GM23338 (cell line): ENCODE results near the gene CSTF2T. TPM values are rescaled to one million over a fixed set of nuclear protein-coding genes. Genes with fewer than 3 reads are reported as not detected.

ENCODE experiments used
- ATAC-seq: fragments of 200-7000 bp; cut with Tn5 transposase; 3 replicates; pipeline ENCODE4 v1.9.1; 2020
- DNase-seq: peaks from one replicate; pipeline ENCODE4 v3.0.0-alpha.2; 2015; ENCODE audit warnings: low spot score
- H2AFZ ChIP-seq: fragments of 200-600 bp; sonication (generic); 2 replicates; pipeline ENCODE4 v1.8.0; 2016; ENCODE audit warnings: antibody characterized with exemption, mild to moderate bottlenecking, moderate library complexity
- H3F3A ChIP-seq: fragments of 200-600 bp; sonication (generic); replicated peaks from 2 replicates; pipeline ENCODE4 v1.8.0; 2017; ENCODE audit warnings: antibody characterized with exemption, mixed run types, low read depth
- H3K27ac ChIP-seq: fragments of 200-600 bp; sonication (generic); 2 replicates; pipeline ENCODE4 v1.6.1; 2016; ENCODE audit warnings: low read depth
- H3K27me3 ChIP-seq: fragments of 200-600 bp; sonication (generic); 2 replicates; pipeline ENCODE4 v1.8.0; 2016; ENCODE audit warnings: mild to moderate bottlenecking, mixed run types, moderate library complexity; ENCODE audit not compliant: insufficient read depth
- H3K36me3 ChIP-seq: fragments of 200-600 bp; sonication (generic); 2 replicates; pipeline ENCODE4 v1.8.0; 2016; ENCODE audit warnings: mild to moderate bottlenecking; ENCODE audit not compliant: insufficient read depth
- H3K4me1 ChIP-seq: fragments of 200-600 bp; sonication (generic); 2 replicates; pipeline ENCODE4 v1.8.0; 2016; ENCODE audit warnings: mild to moderate bottlenecking, moderate library complexity; ENCODE audit not compliant: insufficient read depth
- H3K4me2 ChIP-seq: fragments of 200-600 bp; sonication (generic); 2 replicates; pipeline ENCODE4 v1.7.1; 2017; ENCODE audit warnings: mixed run types
- H3K4me3 ChIP-seq: fragments of 200-600 bp; sonication (generic); 2 replicates; pipeline ENCODE4 v1.6.1; 2016; ENCODE audit warnings: mixed run types
- H3K79me2 ChIP-seq: fragments of 200-600 bp; sonication (generic); replicated peaks from 2 replicates; pipeline ENCODE4 v1.8.0; 2017; ENCODE audit warnings: mild to moderate bottlenecking; ENCODE audit not compliant: insufficient read depth
- H3K9me2 ChIP-seq: fragments of 200-600 bp; sonication (generic); 2 replicates; pipeline ENCODE4 v1.8.0; 2017; ENCODE audit not compliant: insufficient read depth
- H4K20me1 ChIP-seq: fragments of 200-600 bp; sonication (generic); replicated peaks from 2 replicates; pipeline ENCODE4 v1.8.0; 2017; ENCODE audit warnings: mild to moderate bottlenecking; ENCODE audit not compliant: insufficient read depth
- H3K27ac Mint-ChIP-seq: 2 replicates; pipeline ENCODE4 v1.8.0; 2020; ENCODE audit warnings: inconsistent platforms, mild to moderate bottlenecking, moderate library complexity, mixed read lengths
- H3K27me3 Mint-ChIP-seq: 3 replicates; pipeline ENCODE4 v1.8.0; 2022; ENCODE audit warnings: low read depth, mild to moderate bottlenecking, moderate library complexity, mixed read lengths, inconsistent platforms; ENCODE audit not compliant: insufficient read depth, poor library complexity
- H3K36me3 Mint-ChIP-seq: 3 replicates; pipeline ENCODE4 v1.8.0; 2021; ENCODE audit warnings: low read depth, mild to moderate bottlenecking, inconsistent platforms, moderate library complexity, mixed read lengths
- H3K4me1 Mint-ChIP-seq: 3 replicates; pipeline ENCODE4 v1.8.0; 2020; ENCODE audit warnings: mild to moderate bottlenecking, inconsistent platforms, mixed read lengths
- H3K4me3 Mint-ChIP-seq: 3 replicates; pipeline ENCODE4 v1.8.0; 2021; ENCODE audit warnings: moderate library complexity, mild to moderate bottlenecking, inconsistent platforms, mixed read lengths
- H3K9me3 Mint-ChIP-seq: 3 replicates; pipeline ENCODE4 v1.8.0; 2020; ENCODE audit warnings: moderate library complexity, mild to moderate bottlenecking, inconsistent platforms, mixed read lengths
- EZH2phosphoT487 ChIP-seq: fragments of 200-600 bp; sonication (generic); IDR thresholded peaks from one replicate; pipeline ENCODE4 v1.8.1; 2018; ENCODE audit warnings: antibody characterized with exemption; ENCODE audit not compliant: unreplicated experiment
- JUNB ChIP-seq: IDR thresholded peaks from one replicate; pipeline ENCODE4 v1.6.1; 2016; ENCODE audit warnings: antibody characterized with exemption; ENCODE audit not compliant: unreplicated experiment
- NANOG ChIP-seq: IDR thresholded peaks from 2 replicates; pipeline ENCODE4 v1.6.1; 2016; ENCODE audit warnings: antibody characterized with exemption, borderline replicate concordance
- POLR2AphosphoS5 ChIP-seq: IDR thresholded peaks from 2 replicates; pipeline ENCODE4 v1.6.1; 2016; ENCODE audit warnings: antibody characterized with exemption, low read depth
- ZNF114 ChIP-seq: fragments of 250-450 bp; sonication (Bioruptor Pico); IDR thresholded peaks from 2 replicates; pipeline ENCODE4 v1.5.0; 2020; ENCODE audit warnings: mild to moderate bottlenecking, moderate library complexity
- ZNF331 ChIP-seq: fragments of 250-450 bp; sonication (Bioruptor Pico); IDR thresholded peaks from 2 replicates; pipeline ENCODE4 v1.5.0; 2020; ENCODE audit warnings: low read depth, mild to moderate bottlenecking, moderate library complexity
- polyA plus RNA-seq: library from polyadenylated mRNA; unstranded; fragments of >200 nt; fragmentation: Nextera tagmentation; extraction: Ambion mirVana; gene quantifications from 2 replicates; pipeline ENCODE4 v1.2.1, GENCODE V29; 2016
- total RNA-seq: library from RNA; depleted of rRNA; stranded (reverse); fragments of >200 nt; shearing (Covaris generic); gene quantifications from 2 replicates; pipeline ENCODE4 v1.2.3, GENCODE V29; 2014
- TF ChIP-seq, protein P1 (sequence below), 2 experiments: fragments of 200-600 bp in 1 of 2; sonication (generic) in 1 of 2; conservative IDR thresholded peaks; 2 replicates each; pipeline versions ENCODE4 v1.5.1 to v1.6.1; 2016 to 2017; ENCODE audit warnings: antibody characterized with exemption in 2 of 2, low read depth in 2 of 2, mild to moderate bottlenecking in 2 of 2, moderate library complexity in 1 of 2
- TF ChIP-seq, protein P2 (sequence below): fragments of 250-450 bp; sonication (Bioruptor Pico); IDR thresholded peaks from 2 replicates; pipeline ENCODE4 v1.5.0; 2020; ENCODE audit warnings: mild to moderate bottlenecking, moderate library complexity

Gene CSTF2T
- total and polyA plus RNA-seq, 2 experiments from 2014 or later, result 9.8 to 31.9 TPM

DNA sequence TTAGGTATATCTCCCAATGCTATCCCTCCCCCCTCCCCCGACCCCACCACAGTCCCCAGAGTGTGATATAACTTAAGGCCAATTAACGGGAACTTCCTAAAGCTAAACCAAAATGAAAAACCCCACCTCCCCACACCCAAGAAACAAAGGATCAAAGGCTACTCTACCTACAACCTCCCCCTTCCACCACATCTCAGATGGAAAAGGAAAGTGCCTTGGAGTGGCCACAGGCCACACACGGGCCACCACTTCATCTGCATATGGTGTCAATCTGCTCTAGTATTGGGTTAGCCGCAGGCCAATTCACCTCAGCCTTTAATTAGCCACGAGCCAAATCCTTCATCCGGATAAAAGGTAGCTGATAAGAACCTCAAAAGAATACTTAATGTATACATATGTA, 19.6 kb downstream of the CSTF2T start:
- Histone ChIP-seq H3K79me2 (no peaks in the 10 kb centered on the region), H3K27ac (no peak overlapping the region), H3K9me2 (no peaks in the 10 kb centered on the region), H3F3A (no peaks in the 10 kb centered on the region), H2AFZ (no peak overlapping the region), H3K4me2 (no peak overlapping the region), H4K20me1 (no peaks in the 10 kb centered on the region), H3K36me3 (no peaks in the 10 kb centered on the region), H3K4me3 (no peak overlapping the region), H3K27me3 (no peaks in the 10 kb centered on the region), H3K4me1 (no peaks in the 10 kb centered on the region)
- no peak overlapping the region for H3K4me3 Mint-ChIP-seq
- H3K27ac Mint-ChIP-seq, result no peak overlapping the region
- peaks cover 8% of the 10 kb centered on the region for H3K4me1 Mint-ChIP-seq
- no peak for TF ChIP-seq EZH2phosphoT487
- TF ChIP-seq ZNF331 (CRISPR knock-in tag), result no peak
- TF ChIP-seq NANOG, result no peak
- TF ChIP-seq, protein P1, sequence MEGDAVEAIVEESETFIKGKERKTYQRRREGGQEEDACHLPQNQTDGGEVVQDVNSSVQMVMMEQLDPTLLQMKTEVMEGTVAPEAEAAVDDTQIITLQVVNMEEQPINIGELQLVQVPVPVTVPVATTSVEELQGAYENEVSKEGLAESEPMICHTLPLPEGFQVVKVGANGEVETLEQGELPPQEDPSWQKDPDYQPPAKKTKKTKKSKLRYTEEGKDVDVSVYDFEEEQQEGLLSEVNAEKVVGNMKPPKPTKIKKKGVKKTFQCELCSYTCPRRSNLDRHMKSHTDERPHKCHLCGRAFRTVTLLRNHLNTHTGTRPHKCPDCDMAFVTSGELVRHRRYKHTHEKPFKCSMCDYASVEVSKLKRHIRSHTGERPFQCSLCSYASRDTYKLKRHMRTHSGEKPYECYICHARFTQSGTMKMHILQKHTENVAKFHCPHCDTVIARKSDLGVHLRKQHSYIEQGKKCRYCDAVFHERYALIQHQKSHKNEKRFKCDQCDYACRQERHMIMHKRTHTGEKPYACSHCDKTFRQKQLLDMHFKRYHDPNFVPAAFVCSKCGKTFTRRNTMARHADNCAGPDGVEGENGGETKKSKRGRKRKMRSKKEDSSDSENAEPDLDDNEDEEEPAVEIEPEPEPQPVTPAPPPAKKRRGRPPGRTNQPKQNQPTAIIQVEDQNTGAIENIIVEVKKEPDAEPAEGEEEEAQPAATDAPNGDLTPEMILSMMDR (conservative IDR thresholded peaks at IDR 0.05; ENCODE audit: low read depth in 2 of 2), result no peak
- TF ChIP-seq JUNB, result no peak
- no peak for TF ChIP-seq ZNF114 (CRISPR knock-in tag)
- TF ChIP-seq, protein P2, sequence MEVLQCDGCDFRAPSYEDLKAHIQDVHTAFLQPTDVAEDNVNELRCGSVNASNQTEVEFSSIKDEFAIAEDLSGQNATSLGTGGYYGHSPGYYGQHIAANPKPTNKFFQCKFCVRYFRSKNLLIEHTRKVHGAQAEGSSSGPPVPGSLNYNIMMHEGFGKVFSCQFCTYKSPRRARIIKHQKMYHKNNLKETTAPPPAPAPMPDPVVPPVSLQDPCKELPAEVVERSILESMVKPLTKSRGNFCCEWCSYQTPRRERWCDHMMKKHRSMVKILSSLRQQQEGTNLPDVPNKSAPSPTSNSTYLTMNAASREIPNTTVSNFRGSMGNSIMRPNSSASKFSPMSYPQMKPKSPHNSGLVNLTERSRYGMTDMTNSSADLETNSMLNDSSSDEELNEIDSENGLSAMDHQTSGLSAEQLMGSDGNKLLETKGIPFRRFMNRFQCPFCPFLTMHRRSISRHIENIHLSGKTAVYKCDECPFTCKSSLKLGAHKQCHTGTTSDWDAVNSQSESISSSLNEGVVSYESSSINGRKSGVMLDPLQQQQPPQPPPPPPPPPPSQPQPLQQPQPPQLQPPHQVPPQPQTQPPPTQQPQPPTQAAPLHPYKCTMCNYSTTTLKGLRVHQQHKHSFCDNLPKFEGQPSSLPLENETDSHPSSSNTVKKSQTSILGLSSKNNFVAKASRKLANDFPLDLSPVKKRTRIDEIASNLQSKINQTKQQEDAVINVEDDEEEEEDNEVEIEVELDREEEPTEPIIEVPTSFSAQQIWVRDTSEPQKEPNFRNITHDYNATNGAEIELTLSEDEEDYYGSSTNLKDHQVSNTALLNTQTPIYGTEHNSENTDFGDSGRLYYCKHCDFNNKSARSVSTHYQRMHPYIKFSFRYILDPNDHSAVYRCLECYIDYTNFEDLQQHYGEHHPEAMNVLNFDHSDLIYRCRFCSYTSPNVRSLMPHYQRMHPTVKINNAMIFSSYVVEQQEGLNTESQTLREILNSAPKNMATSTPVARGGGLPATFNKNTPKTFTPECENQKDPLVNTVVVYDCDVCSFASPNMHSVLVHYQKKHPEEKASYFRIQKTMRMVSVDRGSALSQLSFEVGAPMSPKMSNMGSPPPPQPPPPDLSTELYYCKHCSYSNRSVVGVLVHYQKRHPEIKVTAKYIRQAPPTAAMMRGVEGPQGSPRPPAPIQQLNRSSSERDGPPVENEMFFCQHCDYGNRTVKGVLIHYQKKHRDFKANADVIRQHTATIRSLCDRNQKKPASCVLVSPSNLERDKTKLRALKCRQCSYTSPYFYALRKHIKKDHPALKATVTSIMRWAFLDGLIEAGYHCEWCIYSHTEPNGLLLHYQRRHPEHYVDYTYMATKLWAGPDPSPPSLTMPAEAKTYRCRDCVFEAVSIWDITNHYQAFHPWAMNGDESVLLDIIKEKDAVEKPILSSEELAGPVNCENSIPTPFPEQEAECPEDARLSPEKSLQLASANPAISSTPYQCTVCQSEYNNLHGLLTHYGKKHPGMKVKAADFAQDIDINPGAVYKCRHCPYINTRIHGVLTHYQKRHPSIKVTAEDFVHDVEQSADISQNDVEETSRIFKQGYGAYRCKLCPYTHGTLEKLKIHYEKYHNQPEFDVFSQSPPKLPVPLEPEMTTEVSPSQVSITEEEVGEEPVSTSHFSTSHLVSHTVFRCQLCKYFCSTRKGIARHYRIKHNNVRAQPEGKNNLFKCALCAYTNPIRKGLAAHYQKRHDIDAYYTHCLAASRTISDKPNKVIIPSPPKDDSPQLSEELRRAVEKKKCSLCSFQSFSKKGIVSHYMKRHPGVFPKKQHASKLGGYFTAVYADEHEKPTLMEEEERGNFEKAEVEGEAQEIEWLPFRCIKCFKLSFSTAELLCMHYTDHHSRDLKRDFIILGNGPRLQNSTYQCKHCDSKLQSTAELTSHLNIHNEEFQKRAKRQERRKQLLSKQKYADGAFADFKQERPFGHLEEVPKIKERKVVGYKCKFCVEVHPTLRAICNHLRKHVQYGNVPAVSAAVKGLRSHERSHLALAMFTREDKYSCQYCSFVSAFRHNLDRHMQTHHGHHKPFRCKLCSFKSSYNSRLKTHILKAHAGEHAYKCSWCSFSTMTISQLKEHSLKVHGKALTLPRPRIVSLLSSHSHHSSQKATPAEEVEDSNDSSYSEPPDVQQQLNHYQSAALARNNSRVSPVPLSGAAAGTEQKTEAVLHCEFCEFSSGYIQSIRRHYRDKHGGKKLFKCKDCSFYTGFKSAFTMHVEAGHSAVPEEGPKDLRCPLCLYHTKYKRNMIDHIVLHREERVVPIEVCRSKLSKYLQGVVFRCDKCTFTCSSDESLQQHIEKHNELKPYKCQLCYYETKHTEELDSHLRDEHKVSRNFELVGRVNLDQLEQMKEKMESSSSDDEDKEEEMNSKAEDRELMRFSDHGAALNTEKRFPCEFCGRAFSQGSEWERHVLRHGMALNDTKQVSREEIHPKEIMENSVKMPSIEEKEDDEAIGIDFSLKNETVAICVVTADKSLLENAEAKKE, result no peak
- no peak for TF ChIP-seq POLR2AphosphoS5
- H3K9me3 Mint-ChIP-seq, result no peaks in the 10 kb centered on the region
- no peaks in the 10 kb centered on the region for H3K27me3 Mint-ChIP-seq
- ATAC-seq (peak; percentile 43; the same call in 2 of the 3 replicates), DNase-seq (no peak)
- no peaks in the 10 kb centered on the region for H3K36me3 Mint-ChIP-seq
